ENCODE measurements around the gene TENM4.

Gene TENM4

DNA sequence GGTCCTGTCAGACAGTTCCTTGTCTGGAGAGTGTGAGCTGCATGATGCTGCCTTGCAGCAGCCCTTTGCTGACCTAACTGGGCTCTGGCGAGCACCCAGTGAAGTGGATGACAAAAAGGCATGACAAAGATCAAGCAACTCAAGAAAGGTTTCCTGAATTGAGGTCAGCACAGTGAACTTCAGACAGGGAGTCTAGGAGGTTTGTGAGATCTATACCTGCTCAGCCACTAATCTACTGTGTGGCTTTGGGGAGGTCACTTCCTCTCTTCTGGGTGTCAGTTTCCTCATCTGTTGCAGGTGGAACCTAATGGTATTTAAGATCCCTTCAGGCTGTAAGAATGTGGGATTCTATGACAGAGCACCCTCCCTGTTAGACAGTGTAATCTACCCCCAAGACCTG, 652.3 kb downstream of the TENM4 start:
- DNase-seq (ENCODE audit: low read depth in 3 of 3): no peak

GRCh38 chr11:78787696-78788095, 653.1 kb downstream of the TENM4 start:
- DNase-seq (ENCODE audit: low read depth in 3 of 3): no peak

DNA sequence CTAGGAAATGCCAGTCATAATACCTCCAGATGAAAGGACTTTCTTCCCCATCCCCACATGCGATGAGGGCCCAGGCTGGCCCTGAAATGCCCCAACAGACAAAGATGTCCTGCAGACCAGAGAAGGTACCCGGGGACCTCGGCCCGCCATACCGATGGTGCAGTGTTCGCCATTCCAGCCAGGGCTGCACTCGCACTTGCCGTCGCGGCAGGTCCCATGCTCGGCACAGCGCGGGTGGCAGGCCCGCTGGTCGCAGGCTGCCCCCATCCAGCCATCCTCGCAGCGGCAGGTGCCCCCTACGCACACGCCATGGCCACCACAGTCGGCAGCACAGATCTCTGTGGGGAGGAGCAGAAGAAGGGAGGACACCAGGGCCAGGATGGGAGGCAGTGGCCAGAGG, 654.1 kb downstream of the TENM4 start:
- no peak for DNase-seq (ENCODE audit: low read depth in 3 of 3)

GRCh38 chr11:78786086-78786485, 654.7 kb downstream of the TENM4 start:
- DNase-seq (ENCODE audit: low read depth in 3 of 3): no peak

- DNase-seq (ENCODE audit: low read depth in 3 of 3): no peak
Observed at GRCh38 chr11:78784321-78785061, 656.3 kb downstream of the TENM4 start.

DNA sequence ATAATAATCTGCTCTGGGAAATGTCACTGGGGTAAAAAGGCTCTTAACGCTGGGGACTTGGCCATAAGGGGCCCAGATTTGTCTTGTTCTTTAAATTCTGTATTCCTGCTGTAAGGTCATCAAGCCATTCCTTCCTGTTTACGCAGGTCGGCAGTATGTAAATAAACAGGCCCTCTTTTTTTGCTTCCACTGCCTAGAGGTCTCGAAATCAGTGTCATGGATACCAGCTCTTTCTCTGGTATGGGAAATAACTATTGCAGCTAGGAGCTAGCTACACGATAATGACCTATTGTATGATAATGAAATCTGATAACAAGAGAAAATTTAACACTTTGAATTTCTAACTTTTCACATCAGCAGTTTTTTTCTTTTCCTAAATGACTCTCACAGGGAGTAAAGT, 657.0 kb downstream of the TENM4 start:
- no peak for DNase-seq (ENCODE audit: low read depth in 3 of 3)

DNA sequence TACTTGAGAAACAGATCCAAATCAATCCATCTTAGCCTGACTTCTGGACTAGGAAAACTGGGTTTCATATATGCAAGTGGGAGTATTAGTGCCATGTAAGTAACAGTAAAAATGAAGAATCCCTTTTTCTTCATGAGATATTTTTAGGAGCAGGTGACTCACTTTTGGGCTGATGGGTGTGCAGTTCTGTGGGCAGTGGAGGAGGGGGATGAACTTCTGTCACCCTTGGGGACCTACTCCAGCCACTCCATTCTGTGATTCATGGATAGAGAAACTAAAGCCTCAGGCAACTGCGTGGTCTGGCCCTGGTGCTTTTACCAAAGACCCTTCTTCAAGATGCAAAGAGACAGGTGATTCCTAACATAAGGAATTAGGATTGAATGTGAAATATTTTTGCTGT, 657.5 kb downstream of the TENM4 start:
- no peak for DNase-seq (ENCODE audit: low read depth in 3 of 3)

DNA sequence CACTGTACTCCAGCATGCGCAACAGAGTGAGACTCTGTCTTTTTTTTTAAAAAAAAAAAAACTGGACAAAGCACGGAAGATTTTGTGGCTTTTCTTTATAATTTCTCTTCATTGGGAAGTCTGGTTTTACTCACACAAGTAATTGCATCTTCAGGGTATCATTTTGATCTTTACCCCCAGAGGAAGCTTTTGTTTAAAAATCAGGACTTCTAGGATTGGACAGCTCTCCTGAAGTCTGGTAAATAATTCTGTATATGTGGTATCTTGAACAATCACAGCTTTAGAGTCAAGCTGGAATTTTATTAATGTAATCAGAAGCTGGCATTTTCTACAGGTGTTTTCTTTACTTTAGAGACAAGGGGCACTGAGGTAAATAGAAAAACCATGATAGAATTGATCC, 658.1 kb downstream of the TENM4 start:
- no peak for DNase-seq (ENCODE audit: low read depth in 3 of 3)

GRCh38 chr11:78780889-78781288, 659.9 kb downstream of the TENM4 start:
- DNase-seq (ENCODE audit: low read depth in 3 of 3): no peak

GRCh38 chr11:78773492-78773891, 667.3 kb downstream of the TENM4 start:
- no peak for DNase-seq (ENCODE audit: low read depth in 3 of 3)

- no peak for DNase-seq (ENCODE audit: low read depth in 3 of 3)
Observed at GRCh38 chr11:78773077-78773476, 667.8 kb downstream of the TENM4 start.

GRCh38 chr11:78772186-78772585, 668.6 kb downstream of the TENM4 start:
- no peak for DNase-seq (ENCODE audit: low read depth in 3 of 3)

GRCh38 chr11:78770931-78771330, 669.9 kb downstream of the TENM4 start:
- DNase-seq (ENCODE audit: low read depth in 3 of 3): no peak

- DNase-seq (ENCODE audit: low read depth in 3 of 3): no peak
Observed at GRCh38 chr11:78768971-78769370, 671.9 kb downstream of the TENM4 start.

- DNase-seq (ENCODE audit: low read depth in 3 of 3): no peak
Observed at GRCh38 chr11:78768345-78768744, 672.5 kb downstream of the TENM4 start.

- no peak for DNase-seq (ENCODE audit: low read depth in 3 of 3)
Observed at GRCh38 chr11:78767027-78767932, 673.5 kb downstream of the TENM4 start.

DNA sequence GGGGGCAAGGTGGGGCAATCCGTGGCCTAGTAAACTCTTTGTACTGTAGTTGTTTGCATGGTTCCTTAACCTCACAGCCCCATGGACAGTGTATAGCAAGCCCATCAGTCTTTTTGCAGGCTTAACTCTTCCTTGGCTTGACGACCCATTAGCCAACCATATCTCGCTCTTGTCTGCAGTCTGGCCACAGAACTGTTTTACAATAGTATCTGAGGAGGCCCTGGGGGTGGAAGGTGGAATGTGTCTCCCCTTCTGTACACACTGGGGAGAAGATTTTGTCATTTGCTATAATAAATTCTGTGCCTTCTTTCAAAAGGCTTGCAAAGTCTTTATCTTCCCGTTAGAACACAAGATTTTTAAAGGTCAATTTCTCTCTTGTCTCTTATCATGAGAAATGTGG, 675.9 kb downstream of the TENM4 start:
- DNase-seq (ENCODE audit: low read depth in 3 of 3): no peak

DNA sequence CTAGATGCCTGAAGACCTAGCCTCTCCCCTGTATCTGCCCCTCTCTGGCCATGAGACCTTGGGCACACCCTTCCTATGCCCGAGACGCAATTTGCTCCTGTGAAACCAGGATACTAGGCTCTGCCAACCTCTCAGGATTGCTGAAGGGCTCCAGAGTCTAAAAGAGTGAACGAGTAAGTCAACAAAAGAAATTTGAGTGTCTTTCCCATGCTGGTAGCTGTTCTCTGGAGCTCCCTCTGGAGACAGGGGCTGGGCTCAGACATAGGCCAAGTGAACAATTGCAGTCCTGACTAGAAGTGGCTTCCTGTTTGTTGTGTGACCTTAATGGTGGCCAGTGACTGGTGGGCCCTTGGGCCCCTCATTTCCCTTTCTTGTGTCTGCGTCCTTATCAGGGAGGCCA, 677.2 kb downstream of the TENM4 start:
- DNase-seq (ENCODE audit: low read depth in 3 of 3): no peak

- DNase-seq (ENCODE audit: low read depth in 3 of 3): no peak
Observed at GRCh38 chr11:78762105-78762504, 678.7 kb downstream of the TENM4 start.

DNA sequence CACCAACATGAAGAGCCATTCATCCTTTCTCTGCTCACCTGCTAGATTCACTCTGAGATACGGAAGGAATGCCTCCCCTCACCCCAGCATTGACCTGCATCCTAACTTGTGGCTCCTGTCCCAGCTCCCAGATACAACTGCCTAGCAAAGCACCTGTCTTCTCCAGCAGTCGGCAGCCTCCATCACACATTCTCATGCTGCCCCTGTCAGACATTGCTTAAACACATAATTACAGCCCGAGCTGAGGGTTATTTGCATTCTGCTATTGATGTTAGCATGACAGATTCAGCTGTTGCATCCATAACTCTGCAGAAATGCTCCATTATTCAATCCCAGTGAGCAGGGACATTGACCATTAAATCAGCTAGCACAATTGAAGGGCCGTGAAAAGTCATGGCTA, 681.8 kb downstream of the TENM4 start:
- no peak for DNase-seq (ENCODE audit: low read depth in 3 of 3)

GRCh38 chr11:78753297-78753696, 687.5 kb downstream of the TENM4 start:
- no peak for DNase-seq (ENCODE audit: low read depth in 3 of 3)

GRCh38 chr11:78752494-78752893, 688.3 kb downstream of the TENM4 start:
- no peak for DNase-seq (ENCODE audit: low read depth in 3 of 3)

Data from stimulated activated CD4-positive, alpha-beta T cell treated with anti-CD3 and anti-CD28 coated beads, TNF-alpha, amount 100 ng/mL, for 24 hours (primary cell).